PC-9 (cell line): ENCODE measurements around the gene KIF17. TPM values are rescaled to one million over a fixed set of nuclear protein-coding genes. Genes with fewer than 3 reads are reported as not detected.

ENCODE experiments used
- BruUV-seq: library from RNA; stranded (reverse); fragments of 400-500 nt; replicated peaks from 2 replicates; lab custom pipeline; 2021; lab: Mats Ljungman, UMichigan
- CTCF ChIA-PET: fragments of 300-600 bp; sonication (Branson Sonifier 250); formaldehyde crosslinking; loops from one replicate; lab custom pipeline; 2022; ENCODE audit warnings: antibody characterized with exemption; lab: Charles Lee
- POLR2A ChIA-PET: fragments of 300-600 bp; sonication (Branson Sonifier 250); formaldehyde crosslinking; loops from one replicate; lab custom pipeline; 2022; ENCODE audit warnings: antibody characterized with exemption; ENCODE audit not compliant: unreplicated experiment; lab: Charles Lee
- DNase-seq, 2 experiments: peaks; one replicate each; pipeline versions ENCODE4 v3.0.0 to v3.0.0-alpha.2; 2015 to 2022; ENCODE audit warnings: mixed read lengths in 1 of 2
- H2AFZ ChIP-seq: fragments of 200-600 bp; sonication (generic); 2 replicates; pipeline ENCODE4 v1.8.1; 2017; ENCODE audit warnings: antibody characterized with exemption
- H3F3A ChIP-seq: fragments of 200-600 bp; sonication (generic); 2 replicates; pipeline ENCODE4 v1.8.1; 2017; ENCODE audit warnings: antibody characterized with exemption, mild to moderate bottlenecking, low read depth; ENCODE audit not compliant: insufficient read depth
- H3K27ac ChIP-seq: fragments of 200-600 bp; sonication (generic); 2 replicates; pipeline ENCODE4 v1.6.1; 2016; ENCODE audit warnings: mixed run types
- H3K27me3 ChIP-seq: fragments of 200-600 bp; sonication (generic); 2 replicates; pipeline ENCODE4 v1.6.1; 2016; ENCODE audit warnings: low read depth, mixed run types; ENCODE audit not compliant: insufficient read depth
- H3K36me3 ChIP-seq: fragments of 200-600 bp; sonication (generic); 2 replicates; pipeline ENCODE4 v1.6.1; 2016; ENCODE audit warnings: low read depth, mixed run types
- H3K4me1 ChIP-seq: fragments of 200-600 bp; sonication (generic); replicated peaks from 2 replicates; pipeline ENCODE4 v1.6.1; 2016; ENCODE audit warnings: mixed run types; ENCODE audit not compliant: insufficient read depth
- H3K4me2 ChIP-seq: fragments of 200-600 bp; sonication (generic); 2 replicates; pipeline ENCODE4 v1.6.1; 2017; ENCODE audit warnings: mixed run types
- H3K4me3 ChIP-seq: fragments of 200-600 bp; sonication (generic); 2 replicates; pipeline ENCODE4 v1.6.1; 2016; ENCODE audit warnings: mixed run types
- H3K79me2 ChIP-seq: fragments of 200-600 bp; sonication (generic); 2 replicates; pipeline ENCODE4 v1.6.1; 2017; ENCODE audit warnings: low read depth, mixed run types
- H3K9me2 ChIP-seq: fragments of 200-600 bp; sonication (generic); 2 replicates; pipeline ENCODE4 v1.8.1; 2017; ENCODE audit warnings: mild to moderate bottlenecking; ENCODE audit not compliant: insufficient read depth
- H3K9me3 ChIP-seq: fragments of 200-600 bp; sonication (generic); 2 replicates; pipeline ENCODE4 v1.8.1; 2016; ENCODE audit warnings: low read depth; ENCODE audit not compliant: insufficient read depth
- H4K20me1 ChIP-seq: fragments of 200-600 bp; sonication (generic); 2 replicates; pipeline ENCODE4 v1.8.1; 2017; ENCODE audit not compliant: insufficient read depth
- CTCF ChIP-seq: fragments of 200-600 bp; sonication (generic); conservative IDR thresholded peaks from 2 replicates; pipeline ENCODE4 v1.6.1; 2017; ENCODE audit warnings: mixed run types, antibody characterized with exemption, mild to moderate bottlenecking, moderate library complexity
- EZH2 ChIP-seq: fragments of 200-600 bp; sonication (generic); IDR thresholded peaks from 2 replicates; pipeline ENCODE4 v1.8.0; 2017; ENCODE audit warnings: antibody characterized with exemption, low read depth
- intact Hi-C: fragments of 100-400 bp; cut with micrococcal nuclease; formaldehyde crosslinking; loops from one replicate; pipeline ENCODE4 v1.10.0; 2022; ENCODE audit not compliant: unreplicated experiment
- total RNA-seq: library from RNA; stranded (reverse); gene quantifications from 2 replicates; pipeline ENCODE4 v1.2.3, GENCODE V29; 2021

The KIF17 gene
- total RNA-seq, 1 experiment from 2014 or later: 1.2 TPM

- ChIA-PET CTCF (no interaction called here), POLR2A (interaction anchor here (0.7 kb wide), 1 partner anchor 465 kb away, joined by 16 read pairs; no protein-coding TSS in a partner anchor)
- no peak overlapping the region for H3K4me2 ChIP-seq
- H3K79me2 ChIP-seq: no peaks in the 10 kb centered on the region
- no peaks in the 10 kb centered on the region for H3K27me3 ChIP-seq
- no peaks in the 10 kb centered on the region for H3F3A ChIP-seq
- no peak overlapping the region for H3K4me3 ChIP-seq
- H4K20me1 ChIP-seq: no peaks in the 10 kb centered on the region
- no peaks in the 10 kb centered on the region for H3K9me3 ChIP-seq
- no peaks in the 10 kb centered on the region for H3K36me3 ChIP-seq
- no peak overlapping the region for H3K27ac ChIP-seq
- TF ChIP-seq CTCF: no peak
- TF ChIP-seq EZH2: no peak
- no peak overlapping the region for H2AFZ ChIP-seq
- no peaks in the 10 kb centered on the region for H3K9me2 ChIP-seq
- BruUV-seq: TSS peak; percentile 36
- intact Hi-C loops: no loop called here
- no peaks in the 10 kb centered on the region for H3K4me1 ChIP-seq
- DNase-seq: no peak
Observed at GRCh38 chr1:20716232-20716631, 1.6 kb downstream of the KIF17 start.

- H3K79me2 ChIP-seq: no peaks in the 10 kb centered on the region
- H3K9me2 ChIP-seq: no peaks in the 10 kb centered on the region
- H3K36me3 ChIP-seq: no peaks in the 10 kb centered on the region
- no peak overlapping the region for H3K27ac ChIP-seq
- ChIA-PET CTCF (no interaction called here), POLR2A (no interaction called here)
- no peaks in the 10 kb centered on the region for H3K4me1 ChIP-seq
- no peak for DNase-seq
- no peaks in the 10 kb centered on the region for H3K27me3 ChIP-seq
- H3F3A ChIP-seq: no peaks in the 10 kb centered on the region
- H3K9me3 ChIP-seq: no peaks in the 10 kb centered on the region
- H2AFZ ChIP-seq: no peak overlapping the region
- H4K20me1 ChIP-seq: no peaks in the 10 kb centered on the region
- intact Hi-C loops: no loop called here
- no peak overlapping the region for H3K4me3 ChIP-seq
- H3K4me2 ChIP-seq: no peak overlapping the region
- TF ChIP-seq CTCF (no peak), EZH2 (no peak)
- BruUV-seq: no TSS peak
Observed at GRCh38 chr1:20715406-20715805, 2.4 kb downstream of the KIF17 start.

GRCh38 chr1:20713440-20713839, 4.4 kb downstream of the KIF17 start:
- ChIA-PET POLR2A (interaction anchor here (0.6 kb wide), 1 partner anchor 134 kb away, joined by 5 read pairs; no protein-coding TSS in a partner anchor), CTCF (no interaction called here)
- no peaks in the 10 kb centered on the region for H4K20me1 ChIP-seq
- H3K4me3 ChIP-seq: no peak overlapping the region
- DNase-seq: no peak
- H3K9me2 ChIP-seq: no peaks in the 10 kb centered on the region
- no peak overlapping the region for H2AFZ ChIP-seq
- no peaks in the 10 kb centered on the region for H3K79me2 ChIP-seq
- no peaks in the 10 kb centered on the region for H3K9me3 ChIP-seq
- no peak overlapping the region for H3K27ac ChIP-seq
- H3F3A ChIP-seq: no peaks in the 10 kb centered on the region
- H3K36me3 ChIP-seq: no peaks in the 10 kb centered on the region
- intact Hi-C loops: no loop called here
- TF ChIP-seq EZH2 (no peak), CTCF (no peak)
- no TSS peak for BruUV-seq
- H3K4me2 ChIP-seq: no peak overlapping the region
- no peaks in the 10 kb centered on the region for H3K4me1 ChIP-seq
- no peaks in the 10 kb centered on the region for H3K27me3 ChIP-seq
